Measurements from ENCODE around the gene SFXN5.

The SFXN5 gene

GRCh38 chr2:72927619-72928550, 143.6 kb downstream of the SFXN5 start:
- Mint-ChIP-seq H3K9me3 (no peaks in the 10 kb centered on the region), H3K4me1 (peaks cover 11% of the 10 kb centered on the region), H3K36me3 (no peaks in the 10 kb centered on the region), H3K27me3 (peaks cover 30% of the 10 kb centered on the region), H3K4me3 (no peak overlapping the region), H3K27ac (no peak overlapping the region)
- DNase-seq: peak; percentile 14
- CTCF ChIA-PET: interaction anchor here (0.9 to 2.0 kb wide), 4 partner anchors 33 to 46 kb away, joined by 3 to 13 read pairs (median 5); no protein-coding TSS in a partner anchor

GRCh38 chr2:72926811-72927465, 144.6 kb downstream of the SFXN5 start:
- Mint-ChIP-seq H3K9me3 (no peaks in the 10 kb centered on the region), H3K4me3 (no peak overlapping the region), H3K27me3 (peaks cover 39% of the 10 kb centered on the region), H3K4me1 (peaks cover 6% of the 10 kb centered on the region), H3K27ac (no peak overlapping the region), H3K36me3 (no peaks in the 10 kb centered on the region)
- peak; percentile 11 for DNase-seq
- CTCF ChIA-PET: interaction anchor here (0.9 to 2.1 kb wide), 5 partner anchors 12 to 47 kb away, joined by 3 to 13 read pairs (median 6); partner anchors contain the start of gene SPR

GRCh38 chr2:72926368-72926767, 145.1 kb downstream of the SFXN5 start:
- Mint-ChIP-seq H3K9me3 (no peaks in the 10 kb centered on the region), H3K27me3 (peaks cover 45% of the 10 kb centered on the region)
- CTCF ChIA-PET: interaction anchor here (1.1 to 2.1 kb wide), 4 partner anchors 11 to 48 kb away, joined by 4 to 8 read pairs (median 5); partner anchors contain the start of gene SPR

GRCh38 chr2:72925328-72925943, 146.1 kb downstream of the SFXN5 start:
- H3K27ac Mint-ChIP-seq: no peak overlapping the region
- H3K27me3 Mint-ChIP-seq: peaks cover 54% of the 10 kb centered on the region
- peaks cover 6% of the 10 kb centered on the region for H3K4me1 Mint-ChIP-seq
- DNase-seq: peak; percentile 19
- no peak overlapping the region for H3K4me3 Mint-ChIP-seq
- CTCF ChIA-PET: interaction anchor here (0.6 to 2.1 kb wide), 5 partner anchors 10 to 1233 kb away, joined by 3 to 8 read pairs (median 4); no protein-coding TSS in a partner anchor
- no peaks in the 10 kb centered on the region for H3K36me3 Mint-ChIP-seq
- no peaks in the 10 kb centered on the region for H3K9me3 Mint-ChIP-seq

More at GRCh38 chr2:72926368-72926767, 145.1 kb downstream of the SFXN5 start:
- DNase-seq: peak; percentile 16
- H3K4me1 Mint-ChIP-seq: peaks cover 5% of the 10 kb centered on the region
- H3K36me3 Mint-ChIP-seq: no peaks in the 10 kb centered on the region
- H3K4me3 Mint-ChIP-seq: no peak overlapping the region
- no peak overlapping the region for H3K27ac Mint-ChIP-seq

- no peak overlapping the region for H3K4me3 Mint-ChIP-seq
- no peak overlapping the region for H3K27ac Mint-ChIP-seq
- CTCF ChIA-PET: interaction anchor here (2.1 kb wide), 1 partner anchor 10 kb away, joined by 8 read pairs; no protein-coding TSS in a partner anchor
- H3K36me3 Mint-ChIP-seq: no peaks in the 10 kb centered on the region
- H3K27me3 Mint-ChIP-seq: peaks cover 63% of the 10 kb centered on the region
- DNase-seq: peak; percentile 24
- H3K9me3 Mint-ChIP-seq: no peaks in the 10 kb centered on the region
- H3K4me1 Mint-ChIP-seq: peaks cover 11% of the 10 kb centered on the region
Observed at GRCh38 chr2:72924353-72925240, 146.9 kb downstream of the SFXN5 start.

GRCh38 chr2:72923833-72924352, 147.6 kb downstream of the SFXN5 start:
- Mint-ChIP-seq H3K9me3 (no peaks in the 10 kb centered on the region), H3K4me3 (no peak overlapping the region), H3K27ac (peak overlapping the region; percentile 52), H3K36me3 (no peaks in the 10 kb centered on the region), H3K27me3 (peaks cover 70% of the 10 kb centered on the region), H3K4me1 (peaks cover 14% of the 10 kb centered on the region)
- DNase-seq: peak; percentile 16
- CTCF ChIA-PET: interaction anchor here (1.2 kb wide), 1 partner anchor 36 kb away, joined by 3 read pairs; no protein-coding TSS in a partner anchor

- Mint-ChIP-seq H3K27me3 (peaks cover 87% of the 10 kb centered on the region), H3K27ac (no peak overlapping the region), H3K4me1 (peaks cover 21% of the 10 kb centered on the region), H3K9me3 (no peaks in the 10 kb centered on the region), H3K36me3 (no peaks in the 10 kb centered on the region), H3K4me3 (no peak overlapping the region)
- DNase-seq: peak; percentile 4
- CTCF ChIA-PET: no interaction called here
Observed at GRCh38 chr2:72921853-72922252, 149.7 kb downstream of the SFXN5 start.

- Mint-ChIP-seq H3K4me3 (no peak overlapping the region), H3K27ac (no peak overlapping the region), H3K9me3 (no peaks in the 10 kb centered on the region), H3K36me3 (no peaks in the 10 kb centered on the region), H3K4me1 (peaks cover 25% of the 10 kb centered on the region), H3K27me3 (peaks cover 93% of the 10 kb centered on the region)
- CTCF ChIA-PET: interaction anchor here (0.8 kb wide), 1 partner anchor 27 kb away, joined by 3 read pairs; no protein-coding TSS in a partner anchor
- peak; percentile 19 for DNase-seq
Observed at GRCh38 chr2:72921088-72921851, 150.2 kb downstream of the SFXN5 start.

- no peaks in the 10 kb centered on the region for H3K36me3 Mint-ChIP-seq
- peak overlapping the region; percentile 18 for H3K4me3 Mint-ChIP-seq
- peak; percentile 34 for DNase-seq
- peaks cover 97% of the 10 kb centered on the region for H3K27me3 Mint-ChIP-seq
- H3K9me3 Mint-ChIP-seq: no peaks in the 10 kb centered on the region
- CTCF ChIA-PET: interaction anchor here (0.8 kb wide), 1 partner anchor 27 kb away, joined by 3 read pairs; no protein-coding TSS in a partner anchor
- peak overlapping the region; percentile 7 for H3K27ac Mint-ChIP-seq
- peaks cover 27% of the 10 kb centered on the region for H3K4me1 Mint-ChIP-seq
Observed at GRCh38 chr2:72920318-72921087, 151.0 kb downstream of the SFXN5 start.

GRCh38 chr2:72919414-72920317, 151.8 kb downstream of the SFXN5 start:
- CTCF ChIA-PET: no interaction called here
- Mint-ChIP-seq H3K27ac (no peak overlapping the region), H3K4me3 (no peak overlapping the region), H3K4me1 (peaks cover 33% of the 10 kb centered on the region), H3K36me3 (no peaks in the 10 kb centered on the region), H3K27me3 (peaks cover 97% of the 10 kb centered on the region), H3K9me3 (no peaks in the 10 kb centered on the region)
- DNase-seq: peak; percentile 18

- Mint-ChIP-seq H3K4me3 (no peak overlapping the region), H3K4me1 (peaks cover 28% of the 10 kb centered on the region), H3K27ac (no peak overlapping the region), H3K9me3 (no peaks in the 10 kb centered on the region), H3K36me3 (no peaks in the 10 kb centered on the region), H3K27me3 (peaks cover 97% of the 10 kb centered on the region)
- CTCF ChIA-PET: no interaction called here
- DNase-seq: peak; percentile 23
Observed at GRCh38 chr2:72917877-72918553, 153.5 kb downstream of the SFXN5 start.

Data from activated naive CD4-positive, alpha-beta T cell treated with anti-CD3 and anti-CD28 coated beads, Interleukin-2, amount 10 ng/mL, durations not matched to agents 7 days and 5 days (primary cell).